IPS-15b (cell line): ENCODE data around the gene C2CD2L.
"Not testable (repeated sequence)": the region's sequence is repeated elsewhere in the genome, so short reads cannot be mapped to it uniquely, and the experiment has no call there.

Experiments
- H3K27me3 ChIP-seq: one replicate; pipeline ENCODE4 v1.6.1; 2013; ENCODE audit warnings: low read length; ENCODE audit not compliant: control insufficient read depth, insufficient read depth
- H3K36me3 ChIP-seq: one replicate; pipeline ENCODE4 v1.6.1; 2013; ENCODE audit warnings: low read length; ENCODE audit not compliant: control insufficient read depth, insufficient read depth
- H3K4me1 ChIP-seq: one replicate; pipeline ENCODE4 v1.6.1; 2013; ENCODE audit warnings: mild to moderate bottlenecking, low read length; ENCODE audit not compliant: control insufficient read depth, insufficient read depth
- H3K4me3 ChIP-seq: one replicate; pipeline ENCODE4 v1.5.1; 2013; ENCODE audit warnings: low read depth, low read length
- H3K9ac ChIP-seq: one replicate; pipeline ENCODE4 v1.6.1; 2013; ENCODE audit warnings: low read depth, mild to moderate bottlenecking, low read length
- H3K9me3 ChIP-seq: one replicate; pipeline ENCODE4 v1.6.1; 2013; ENCODE audit warnings: mild to moderate bottlenecking, low read length; ENCODE audit not compliant: control insufficient read depth, insufficient read depth

C2CD2L gene

DNA sequence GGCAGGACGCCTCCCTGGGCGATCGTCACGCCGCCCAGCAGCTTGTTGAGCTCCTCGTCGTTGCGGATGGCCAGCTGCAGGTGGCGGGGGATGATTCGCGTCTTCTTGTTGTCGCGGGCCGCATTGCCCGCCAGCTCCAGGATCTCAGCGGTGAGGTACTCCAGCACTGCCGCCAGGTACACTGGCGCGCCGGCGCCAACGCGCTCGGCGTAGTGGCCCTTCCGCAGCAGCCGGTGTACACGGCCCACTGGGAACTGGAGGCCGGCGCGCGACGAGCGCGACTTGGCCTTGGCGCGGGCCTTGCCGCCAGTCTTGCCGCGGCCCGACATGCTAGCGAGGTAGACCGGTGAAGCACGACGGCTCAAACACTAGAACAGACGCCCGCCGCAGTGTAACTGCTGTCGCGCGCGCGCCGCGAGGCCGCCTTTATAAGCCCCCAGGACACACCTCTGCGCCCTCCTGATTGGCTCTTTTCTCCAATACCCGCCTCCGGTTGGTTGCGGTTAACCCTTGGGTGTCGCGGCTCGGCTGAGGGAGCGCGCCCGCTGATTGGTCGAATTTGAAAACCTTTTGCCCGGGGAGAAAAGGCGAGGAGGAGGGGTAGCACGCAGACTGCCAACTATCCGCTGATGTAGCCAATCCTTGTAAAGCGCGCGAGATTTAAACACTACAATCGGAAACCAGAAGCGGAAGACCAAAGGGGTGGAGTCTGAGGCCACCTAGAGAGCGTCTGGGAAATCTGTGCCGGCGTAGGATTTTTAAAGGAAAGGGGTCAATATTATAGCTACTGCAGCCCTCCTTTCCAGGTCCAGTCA is 11.9 kb upstream of the C2CD2L start:
- Histone ChIP-seq H3K4me3 (peak overlapping the region; percentile 92), H3K9ac (peak overlapping the region; percentile 99), H3K36me3 (peaks cover 20% of the 10 kb centered on the region), H3K4me1 (peaks cover 7% of the 10 kb centered on the region), H3K9me3 (no peaks in the 10 kb centered on the region), H3K27me3 (no peaks in the 10 kb centered on the region)

GRCh38 chr11:119099711-119100110 is 7.4 kb upstream of the C2CD2L start:
- Histone ChIP-seq H3K36me3 (peaks cover 10% of the 10 kb centered on the region), H3K9me3 (no peaks in the 10 kb centered on the region), H3K4me1 (peaks cover 6% of the 10 kb centered on the region), H3K4me3 (no peak overlapping the region), H3K9ac (no peak overlapping the region), H3K27me3 (no peaks in the 10 kb centered on the region)

- no peaks in the 10 kb centered on the region for H3K9me3 ChIP-seq
- peak overlapping the region; percentile 16 for H3K9ac ChIP-seq
- H3K4me1 ChIP-seq: peaks cover 6% of the 10 kb centered on the region
- H3K4me3 ChIP-seq: peak overlapping the region; percentile 80
- H3K36me3 ChIP-seq: peaks cover 10% of the 10 kb centered on the region
- H3K27me3 ChIP-seq: no peaks in the 10 kb centered on the region
Observed at GRCh38 chr11:119100246-119100970, 6.7 kb upstream of the C2CD2L start.

DNA sequence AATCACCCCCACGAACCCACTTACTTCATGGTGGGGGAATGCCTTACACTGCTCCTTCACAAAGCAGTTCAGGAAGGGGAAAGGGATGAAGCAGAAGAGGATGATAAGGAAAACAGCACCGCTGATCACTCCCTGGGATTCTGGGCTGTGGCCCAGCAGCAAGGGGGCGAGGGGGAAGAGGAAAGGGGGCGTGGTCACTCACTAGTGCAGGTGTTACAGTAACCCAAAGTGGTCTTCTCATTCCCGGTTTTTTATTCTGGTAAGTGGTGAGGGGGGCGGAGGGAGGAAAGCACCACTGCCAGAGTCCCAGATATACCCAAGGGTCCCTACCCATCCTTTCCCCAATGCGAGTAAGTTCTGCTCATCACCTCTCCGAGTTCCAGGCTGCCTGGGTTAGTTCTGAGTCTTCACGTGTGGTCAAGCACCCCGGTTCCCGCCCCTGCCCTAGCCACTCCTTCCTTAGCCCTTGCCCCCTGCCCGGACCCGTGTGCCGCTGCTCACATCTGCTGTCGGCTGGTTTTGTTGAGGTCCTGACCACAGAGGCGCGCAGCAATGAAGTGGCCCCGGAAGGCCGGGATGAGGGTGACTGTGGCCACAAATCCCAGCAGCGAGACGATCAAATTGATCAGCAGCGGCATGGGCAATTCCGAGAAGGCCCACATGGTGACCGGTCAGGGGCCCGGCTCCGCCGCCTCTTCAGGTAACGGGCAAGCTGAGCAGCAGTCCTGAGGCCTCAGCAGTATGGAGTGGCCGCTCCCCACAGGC is 6.0 kb upstream of the C2CD2L start:
- Histone ChIP-seq H3K9me3 (no peaks in the 10 kb centered on the region), H3K4me3 (peak overlapping the region; percentile 80), H3K36me3 (peaks cover 10% of the 10 kb centered on the region), H3K4me1 (peaks cover 7% of the 10 kb centered on the region), H3K9ac (peak overlapping the region; percentile 71), H3K27me3 (no peaks in the 10 kb centered on the region)

GRCh38 chr11:119101759-119102423 is 5.3 kb upstream of the C2CD2L start, which contains the start of gene DPAGT1:
Gene DPAGT1, minus strand, starts transcription at chr11:119101853. Its CDS starts 198 bp downstream, at chr11:119101655.
- Histone ChIP-seq H3K36me3 (peaks cover 10% of the 10 kb centered on the region), H3K9me3 (no peaks in the 10 kb centered on the region), H3K4me1 (peaks cover 12% of the 10 kb centered on the region), H3K27me3 (no peaks in the 10 kb centered on the region), H3K4me3 (peak within 1 kb of the TSS; percentile 80), H3K9ac (peak within 1 kb of the TSS; percentile 92)

- peak overlapping the region; percentile 33 for H3K4me3 ChIP-seq
- H3K9me3 ChIP-seq, H3K9ac ChIP-seq, H3K36me3 ChIP-seq, H3K27me3 ChIP-seq: not testable (repeated sequence)
- peaks cover 12% of the 10 kb centered on the region for H3K4me1 ChIP-seq
Observed at GRCh38 chr11:119103161-119103664, 3.9 kb upstream of the C2CD2L start.

GRCh38 chr11:119103793-119104192 is 3.4 kb upstream of the C2CD2L start:
- Histone ChIP-seq H3K4me1 (peaks cover 16% of the 10 kb centered on the region), H3K36me3 (no peaks in the 10 kb centered on the region), H3K4me3 (no peak overlapping the region), H3K9ac (no peak overlapping the region), H3K9me3 (no peaks in the 10 kb centered on the region), H3K27me3 (peaks cover 10% of the 10 kb centered on the region)

DNA sequence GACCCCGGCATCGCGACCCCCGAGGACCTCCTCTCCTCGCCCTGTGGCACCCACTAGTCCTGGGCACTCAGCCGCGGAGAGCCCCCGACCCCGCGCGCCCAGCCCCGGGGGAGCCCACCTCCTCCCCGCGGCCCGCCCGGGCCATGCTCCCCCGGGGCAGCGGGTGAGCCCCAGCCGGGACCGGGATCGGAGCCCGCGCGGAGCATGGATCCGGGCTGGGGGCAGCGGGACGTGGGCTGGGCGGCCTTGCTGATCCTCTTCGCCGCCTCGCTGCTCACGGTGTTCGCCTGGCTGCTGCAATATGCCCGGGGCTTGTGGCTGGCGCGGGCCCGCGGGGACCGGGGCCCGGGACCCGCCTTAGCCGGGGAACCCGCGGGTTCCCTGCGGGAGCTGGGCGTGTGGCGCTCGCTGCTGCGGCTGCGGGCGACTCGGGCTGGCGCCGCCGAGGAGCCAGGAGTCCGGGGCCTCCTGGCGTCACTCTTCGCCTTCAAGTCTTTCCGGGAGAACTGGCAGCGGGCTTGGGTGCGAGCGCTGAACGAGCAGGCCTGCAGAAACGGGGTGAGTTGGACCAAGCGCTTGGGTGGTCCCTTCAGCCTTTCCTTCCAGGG is 498 bp downstream of the C2CD2L start:
- peaks cover 12% of the 10 kb centered on the region for H3K4me1 ChIP-seq
- H3K4me3 ChIP-seq: peak overlapping the region; percentile 62

GRCh38 chr11:119108146-119108856 is 1.2 kb downstream of the C2CD2L start:
- no peaks in the 10 kb centered on the region for H3K36me3 ChIP-seq
- H3K9me3 ChIP-seq: no peaks in the 10 kb centered on the region
- peaks cover 16% of the 10 kb centered on the region for H3K27me3 ChIP-seq
- H3K9ac ChIP-seq: peak overlapping the region; percentile 2
- H3K4me3 ChIP-seq: peak overlapping the region; percentile 62
- H3K4me1 ChIP-seq: peaks cover 10% of the 10 kb centered on the region

More for the DNA sequence above, 498 bp downstream of the C2CD2L start:
- H3K9me3 ChIP-seq: no peaks in the 10 kb centered on the region
- peaks cover 16% of the 10 kb centered on the region for H3K27me3 ChIP-seq
- H3K36me3 ChIP-seq: no peaks in the 10 kb centered on the region
- H3K9ac ChIP-seq: peak overlapping the region; percentile 2

- H3K9me3 ChIP-seq: no peaks in the 10 kb centered on the region
- H3K27me3 ChIP-seq: peaks cover 16% of the 10 kb centered on the region
- peaks cover under 1% of the 10 kb centered on the region for H3K36me3 ChIP-seq
- peaks cover 10% of the 10 kb centered on the region for H3K4me1 ChIP-seq
- H3K9ac ChIP-seq: no peak overlapping the region
- H3K4me3 ChIP-seq: no peak overlapping the region
Observed at GRCh38 chr11:119108857-119109221, 1.7 kb downstream of the C2CD2L start.
